T47D (cell line): ENCODE measurements around the gene TMEM107.
"Not testable (repeated sequence)": the region's sequence is repeated elsewhere in the genome, so short reads cannot be mapped to it uniquely, and the experiment has no call there.

ENCODE experiments used
- DNase-seq, 2 experiments: peaks; one replicate each; pipeline versions ENCODE4 v3.0.0 to v3.0.0-alpha.2; 2011 to 2012; ENCODE audit warnings: low read depth in 1 of 2, low spot score in 1 of 2
- JUND ChIP-seq: IDR thresholded peaks from 2 replicates; pipeline ENCODE4 v1.6.1; 2012; ENCODE audit warnings: low read depth
- in situ Hi-C: cut with HindIII; loops from 2 replicates; pipeline ENCODE4 v1.10.0; 2016; ENCODE audit warnings: low sequenced_read_pairs, low pct_unique_long_range_greater_than_20kb

TMEM107 gene

DNA sequence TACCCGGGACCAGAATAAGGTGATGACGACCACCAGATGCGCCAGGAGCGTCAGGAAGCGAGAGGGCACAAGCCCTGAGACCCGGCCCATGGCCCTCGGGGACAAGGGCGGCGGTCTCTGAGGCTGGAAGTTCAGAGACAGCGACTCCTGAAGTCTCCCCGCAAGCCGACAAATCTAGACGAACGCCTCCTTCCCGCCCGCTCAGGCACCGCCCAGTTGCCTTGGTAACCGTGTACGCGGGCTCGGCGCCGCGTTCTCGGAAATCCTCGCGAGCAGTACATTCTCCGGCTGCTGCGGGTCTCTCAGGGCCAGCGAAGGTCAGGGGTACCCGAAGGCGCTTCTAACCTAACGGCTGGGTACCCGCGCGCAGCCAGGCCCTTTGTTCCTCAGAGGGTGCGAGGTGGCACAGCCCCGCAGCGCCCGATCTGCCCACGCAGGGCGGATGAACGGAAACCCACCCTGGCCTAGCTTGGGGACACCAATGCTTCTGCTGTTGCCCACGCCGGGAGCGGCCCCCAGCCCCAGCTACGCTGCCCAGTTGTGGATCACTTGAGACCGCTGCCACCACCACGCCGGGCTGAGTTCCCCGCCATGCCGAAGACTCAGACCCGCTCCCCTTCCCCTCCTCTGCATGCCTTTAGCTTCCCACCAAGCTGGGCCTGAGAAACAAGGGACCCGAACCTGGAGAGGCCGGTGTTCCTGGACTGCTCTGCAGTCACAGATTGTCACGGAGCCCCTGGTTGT lies at the start of gene TMEM107:
TSS of gene TMEM107 (minus strand) at position 184 of the 744 bp plus-strand sequence. CDS start at position 90, 94 bp downstream.
- DNase-seq: peak; percentile 66 to 86
- TF ChIP-seq JUND: no peak
- in situ Hi-C loops: no loop called here

DNA sequence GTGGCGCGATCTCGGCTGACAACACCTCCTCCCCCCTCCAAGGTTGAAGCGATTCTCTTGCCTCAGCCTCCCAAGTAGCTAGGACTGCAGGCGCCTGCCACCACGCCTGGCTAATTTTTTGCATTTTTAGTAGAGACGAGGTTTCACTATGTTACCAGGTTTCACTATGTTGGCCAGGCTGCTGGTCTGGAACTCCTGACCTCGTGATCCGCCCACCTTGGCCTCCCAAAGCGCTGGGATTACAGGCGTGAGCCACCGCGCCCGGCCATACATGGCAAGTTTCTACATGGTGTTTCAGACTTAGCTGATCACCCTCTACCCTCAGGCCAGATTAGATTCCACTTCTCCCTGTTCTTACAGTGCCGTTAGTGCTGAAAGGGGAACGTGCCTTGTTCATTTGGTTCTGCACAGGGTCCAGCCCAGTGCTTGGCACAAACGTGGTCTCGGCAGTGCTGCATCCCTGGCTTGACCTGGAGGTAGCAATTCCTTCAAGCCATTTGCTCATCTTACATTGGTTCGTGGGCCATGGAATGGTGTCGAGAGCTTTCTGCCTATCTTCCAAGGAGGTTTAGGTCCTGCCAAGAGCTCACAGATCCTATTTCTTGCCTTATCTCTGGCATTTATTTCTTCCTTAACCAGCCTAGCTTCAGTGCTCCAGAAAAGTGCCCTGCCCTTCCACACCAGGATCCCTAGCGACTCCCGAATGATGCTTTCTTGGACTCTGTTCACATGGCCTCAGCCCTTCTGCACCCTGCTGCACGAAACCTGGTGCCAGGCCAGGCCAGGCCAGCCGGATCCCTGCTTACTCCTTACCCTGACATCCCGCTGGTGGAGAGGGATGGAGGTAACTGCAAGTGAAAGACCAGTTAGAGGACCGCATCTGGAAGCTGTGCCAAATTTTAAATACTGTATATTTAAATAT lies 49.0 kb upstream of the TMEM107 start:
- TF ChIP-seq JUND: no peak
- no peak for DNase-seq
- in situ Hi-C loops: no loop called here

DNA sequence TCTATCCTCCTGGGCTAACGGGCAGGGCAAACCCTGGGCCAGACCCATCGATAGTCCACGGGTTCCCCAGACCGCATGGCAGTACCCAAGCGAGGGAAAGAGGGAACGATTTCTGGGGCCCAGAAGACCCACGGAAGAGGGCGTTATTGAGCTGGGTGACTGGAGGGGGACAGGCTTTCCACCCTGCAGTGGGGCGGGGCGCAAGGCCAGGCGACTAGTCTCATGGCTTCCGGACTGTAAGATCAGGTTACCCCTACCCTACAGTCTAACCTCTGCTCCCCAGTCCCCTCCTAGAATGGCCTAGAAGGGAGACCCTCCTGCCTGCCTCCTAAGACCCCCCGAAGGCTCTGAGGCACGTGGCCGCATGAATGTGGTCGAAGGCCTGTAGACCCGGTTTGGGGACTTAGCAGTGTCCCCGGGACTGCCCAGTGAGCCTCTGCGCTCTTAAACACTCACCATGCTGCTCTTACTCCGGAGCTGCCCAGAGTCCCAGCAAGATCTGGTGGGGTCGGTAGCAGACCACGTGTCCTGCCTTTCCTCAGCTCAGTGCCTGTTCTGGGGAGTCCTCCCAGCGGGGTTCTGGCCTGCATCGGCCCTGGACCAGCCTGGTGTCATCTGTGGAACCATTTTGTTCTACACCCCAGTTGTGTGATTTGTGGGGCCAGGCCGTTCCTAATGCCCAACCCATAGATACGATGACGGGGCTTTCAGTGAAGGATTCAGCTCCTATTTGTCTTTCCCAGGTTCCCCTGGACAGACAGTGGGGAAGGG lies 47.4 kb upstream of the TMEM107 start:
- peak in 1 of 2 experiments; percentile 58 for DNase-seq
- in situ Hi-C loops: no loop called here
- no peak for TF ChIP-seq JUND

DNA sequence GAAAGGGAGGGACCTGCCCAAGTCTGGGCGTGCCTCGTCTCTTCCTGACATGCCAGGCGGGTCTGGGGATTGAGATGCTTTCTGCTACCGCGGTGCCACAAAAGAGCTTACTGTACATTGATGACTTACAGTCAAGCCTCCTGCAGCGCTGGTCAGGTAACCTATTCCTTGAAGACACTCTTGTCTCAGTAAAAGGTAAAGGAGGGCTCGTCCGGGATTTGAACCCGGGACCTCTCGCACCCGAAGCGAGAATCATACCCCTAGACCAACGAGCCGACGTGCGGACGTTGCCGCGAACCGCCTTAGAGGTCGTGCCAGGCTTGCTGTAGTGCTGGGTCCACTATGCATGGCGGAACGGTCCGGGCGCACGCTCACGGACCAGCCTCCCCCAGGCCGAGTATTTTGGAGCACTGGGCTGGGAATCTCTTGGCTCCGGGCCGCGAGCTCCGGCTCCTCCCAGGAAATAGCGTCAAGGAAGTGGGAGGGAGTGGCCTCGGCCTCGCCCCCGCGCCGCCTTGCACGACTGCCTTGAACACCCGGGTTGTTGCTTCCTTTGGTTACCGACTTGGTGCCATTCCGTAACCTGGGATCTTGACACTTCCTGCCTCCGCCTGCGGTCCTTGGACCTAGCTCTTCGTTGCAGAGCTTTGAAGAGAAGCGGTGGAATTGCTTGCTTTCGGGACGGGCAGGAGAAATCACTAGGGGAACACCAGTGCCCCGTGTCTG lies 46.6 kb upstream of the TMEM107 start:
- in situ Hi-C loops: no loop called here
- DNase-seq: peak in 1 of 2 experiments; percentile 93
- no peak for TF ChIP-seq JUND

DNA sequence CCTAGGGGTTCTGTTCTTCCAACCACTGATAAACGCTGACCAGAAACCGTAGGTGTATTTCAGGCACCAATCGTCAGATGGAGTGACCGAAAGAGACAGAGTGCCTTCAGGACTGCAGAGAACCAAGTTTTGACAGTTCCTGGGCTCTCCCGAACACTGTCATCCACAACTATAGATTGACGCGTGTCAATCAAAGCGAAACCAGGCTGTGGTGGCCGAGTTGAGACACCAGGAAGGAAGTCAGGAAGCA lies 46.1 kb upstream of the TMEM107 start:
- TF ChIP-seq JUND: no peak
- DNase-seq: peak in 1 of 2 experiments; percentile 91
- in situ Hi-C loops: no loop called here

DNA sequence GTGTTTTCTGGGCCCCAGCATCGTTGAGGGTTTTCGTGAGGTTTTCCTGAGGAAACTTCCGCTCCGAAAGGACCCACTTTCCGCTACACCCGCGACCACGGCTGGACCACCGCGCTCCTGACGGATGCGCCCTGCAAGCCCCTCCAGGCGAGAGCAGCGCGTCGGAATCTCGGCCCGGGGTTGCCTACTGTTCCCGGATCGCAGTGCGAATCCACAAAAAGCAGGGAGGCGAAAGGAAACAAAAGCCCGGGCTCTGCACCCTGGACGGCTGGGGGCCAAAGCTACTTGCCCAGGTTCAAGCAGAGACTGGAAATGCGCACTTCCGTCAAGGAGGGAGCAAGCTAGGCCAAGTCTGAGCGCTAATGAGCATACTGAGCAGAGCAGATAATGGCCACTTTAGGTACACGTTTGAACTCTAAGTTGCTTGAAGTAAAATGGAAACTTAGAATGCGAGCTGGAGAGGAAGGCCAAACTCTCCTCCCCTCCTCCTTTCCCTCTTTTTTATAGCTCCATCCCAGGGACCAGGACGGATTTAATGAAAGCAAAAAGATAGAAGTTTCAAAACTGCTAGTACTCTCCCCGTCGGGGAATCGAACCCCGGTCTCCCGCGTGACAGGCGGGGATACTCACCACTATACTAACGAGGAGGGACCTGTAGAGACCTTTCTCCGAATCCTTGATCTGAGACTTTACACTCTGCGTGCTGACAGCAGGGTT lies 45.6 kb upstream of the TMEM107 start:
- in situ Hi-C loops: no loop called here
- no peak for TF ChIP-seq JUND
- peak in 1 of 2 experiments; percentile 85 for DNase-seq

DNA sequence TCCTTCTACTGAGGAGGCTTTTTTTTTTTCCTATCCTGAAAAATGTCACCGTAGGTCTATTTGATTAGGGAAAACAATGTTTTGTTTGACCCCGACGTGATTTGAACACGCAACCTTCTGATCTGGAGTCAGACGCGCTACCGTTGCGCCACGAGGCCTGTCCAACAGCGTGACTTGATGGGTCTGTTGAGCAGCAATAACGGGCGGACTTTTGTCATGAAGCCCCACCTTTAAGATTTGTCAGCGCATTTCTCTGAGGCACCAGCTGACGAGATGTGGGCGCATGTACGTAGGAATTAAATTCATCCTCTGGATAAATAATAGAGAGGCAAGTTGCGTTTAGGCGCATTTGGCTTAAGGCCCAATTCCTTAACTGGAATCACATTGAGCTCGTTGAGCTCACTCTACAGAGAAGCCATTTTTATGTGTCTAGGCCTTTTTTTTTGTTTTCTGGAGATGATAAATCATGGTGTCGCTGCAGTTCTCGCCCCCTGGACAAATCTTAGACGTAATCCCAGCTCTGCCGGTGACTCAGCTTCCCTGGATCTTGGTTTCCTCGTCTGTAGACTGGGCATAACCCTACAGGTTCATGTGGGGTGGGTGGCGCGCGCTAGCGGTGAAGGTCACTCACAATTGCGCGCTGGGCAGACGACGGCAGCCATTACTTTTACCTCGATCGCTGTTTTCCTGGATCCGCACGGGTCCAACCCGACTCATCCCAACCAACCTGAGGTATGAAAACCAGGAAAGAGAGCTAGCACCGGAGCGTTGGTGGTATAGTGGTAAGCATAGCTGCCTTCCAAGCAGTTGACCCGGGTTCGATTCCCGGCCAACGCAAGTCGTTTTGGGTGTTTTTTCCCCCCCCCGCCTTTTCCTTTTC lies 44.8 kb upstream of the TMEM107 start:
- in situ Hi-C loops: no loop called here
- peak in 1 of 2 experiments; percentile 91 for DNase-seq
- no peak for TF ChIP-seq JUND

DNA sequence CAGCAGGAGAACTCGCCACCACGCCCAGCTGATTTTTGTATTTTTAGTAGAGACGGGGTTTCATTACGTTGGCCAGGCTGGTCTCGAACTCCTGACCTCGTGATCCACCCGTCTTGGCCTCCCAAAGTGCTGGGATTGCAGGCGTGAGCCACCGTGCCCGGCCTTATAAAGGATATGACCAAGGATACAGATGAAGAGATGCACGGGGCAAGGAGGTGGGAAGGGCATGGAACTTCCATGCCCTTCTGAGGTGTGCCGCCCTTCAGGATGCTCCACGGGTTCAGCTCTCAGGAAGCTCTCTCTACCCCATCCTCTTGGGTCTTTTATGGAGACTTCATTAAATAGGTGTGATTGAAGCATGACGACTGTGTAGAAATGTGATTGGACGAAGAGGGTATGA lies 37.8 kb upstream of the TMEM107 start:
- DNase-seq, in situ Hi-C loops: not testable (repeated sequence)

DNA sequence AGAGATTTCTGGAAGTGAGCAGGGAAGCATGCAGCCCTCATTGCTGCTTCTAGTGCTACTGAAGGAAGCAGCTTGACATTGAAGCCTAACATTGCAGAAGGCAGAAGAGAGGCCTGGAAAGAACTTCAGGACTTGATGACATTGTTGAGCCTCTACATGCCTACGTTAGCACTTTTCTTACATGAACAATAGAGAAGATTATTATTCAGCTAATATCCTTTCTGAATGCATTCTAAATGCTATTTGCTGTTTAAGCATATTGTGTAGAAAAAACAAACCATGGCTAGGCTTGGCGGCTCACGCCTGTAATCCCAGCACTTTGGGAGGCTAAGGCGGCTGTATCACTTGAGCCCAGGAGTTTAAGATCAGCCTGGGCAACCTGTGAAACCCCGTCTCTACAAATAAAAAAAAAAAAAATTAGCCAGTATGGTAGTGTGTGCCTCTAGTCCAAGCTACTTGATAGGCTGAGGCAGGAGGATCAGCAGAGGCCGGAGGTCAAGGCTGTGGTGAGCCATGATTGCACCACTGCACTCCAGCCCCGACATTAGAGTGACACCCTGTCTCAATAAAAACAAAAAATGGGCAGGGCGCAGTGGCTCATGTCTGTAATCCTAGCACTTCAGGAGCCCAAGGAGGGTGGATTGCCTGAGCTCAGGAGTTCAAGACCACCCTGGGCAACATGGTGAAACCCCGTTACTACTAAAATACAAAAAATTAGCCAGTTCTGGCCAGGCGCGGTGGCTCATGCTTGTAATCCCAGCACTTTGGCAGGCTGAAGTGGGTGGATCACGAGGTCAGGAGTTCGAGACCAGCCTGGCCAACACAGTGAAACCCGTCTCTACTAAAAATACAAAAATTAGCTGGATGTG lies 36.4 kb upstream of the TMEM107 start:
- no peak for DNase-seq
- TF ChIP-seq JUND: no peak
- in situ Hi-C loops: no loop called here
